GM18499 (cell line): ENCODE results near the gene PCYOX1L.

ENCODE experiments used
- ATAC-seq: cut with Tn5 transposase; IDR thresholded peaks from one replicate; pipeline ENCODE4 v1.9.1; 2021; ENCODE audit warnings: moderate number of reproducible peaks; ENCODE audit not compliant: insufficient read depth, unreplicated experiment

The PCYOX1L gene

GRCh38 chr5:149417711-149418368, 60.0 kb downstream of the PCYOX1L start:
- no peak for ATAC-seq

- no peak for ATAC-seq
Measured at GRCh38 chr5:149418910-149419531, 61.2 kb downstream of the PCYOX1L start.
